Endothelial cell (in vitro differentiated cells): ENCODE measurements around the gene LMX1A. TPM values are rescaled to one million over a fixed set of nuclear protein-coding genes. Genes with fewer than 3 reads are reported as not detected.

Source experiments
- DNase-seq: peaks from one replicate; pipeline ENCODE4 v3.0.0; 2021; ENCODE audit warnings: low spot score
- H3K27ac Mint-ChIP-seq: one replicate; pipeline ENCODE4 v1.8.0; 2021; ENCODE audit warnings: mixed read lengths, inconsistent platforms; ENCODE audit not compliant: unreplicated experiment
- H3K27me3 Mint-ChIP-seq: one replicate; pipeline ENCODE4 v1.8.0; 2021; ENCODE audit warnings: mild to moderate bottlenecking, moderate library complexity, mixed read lengths, inconsistent platforms; ENCODE audit not compliant: unreplicated experiment
- H3K36me3 Mint-ChIP-seq: one replicate; pipeline ENCODE4 v1.8.0; 2021; ENCODE audit warnings: mild to moderate bottlenecking, low read depth, mixed read lengths, inconsistent platforms; ENCODE audit not compliant: unreplicated experiment
- H3K4me1 Mint-ChIP-seq: one replicate; pipeline ENCODE4 v1.8.0; 2021; ENCODE audit warnings: mild to moderate bottlenecking, mixed read lengths, inconsistent platforms; ENCODE audit not compliant: unreplicated experiment
- H3K4me3 Mint-ChIP-seq: one replicate; pipeline ENCODE4 v1.8.0; 2021; ENCODE audit warnings: mild to moderate bottlenecking, mixed read lengths, inconsistent platforms; ENCODE audit not compliant: unreplicated experiment
- H3K9me3 Mint-ChIP-seq: one replicate; pipeline ENCODE4 v1.8.0; 2021; ENCODE audit warnings: mixed read lengths, inconsistent platforms; ENCODE audit not compliant: unreplicated experiment
- total RNA-seq: library from RNA; stranded (reverse); fragmentation: NEBNext Ultra II Directional; extraction: Animal tissue kit (Norgen Biotek cat#: 25700); gene quantifications from one replicate; pipeline ENCODE4 v1.2.1, GENCODE V29; 2021; ENCODE audit not compliant: unreplicated experiment
- TF ChIP-seq, protein P1 (sequence below): fragments of 200-600 bp; sonication (generic); IDR thresholded peaks from one replicate; pipeline ENCODE4 v1.5.0; 2021; ENCODE audit warnings: antibody characterized with exemption; ENCODE audit not compliant: unreplicated experiment

LMX1A gene
- total RNA-seq, 1 donor from 2014 or later, result not detected

DNA sequence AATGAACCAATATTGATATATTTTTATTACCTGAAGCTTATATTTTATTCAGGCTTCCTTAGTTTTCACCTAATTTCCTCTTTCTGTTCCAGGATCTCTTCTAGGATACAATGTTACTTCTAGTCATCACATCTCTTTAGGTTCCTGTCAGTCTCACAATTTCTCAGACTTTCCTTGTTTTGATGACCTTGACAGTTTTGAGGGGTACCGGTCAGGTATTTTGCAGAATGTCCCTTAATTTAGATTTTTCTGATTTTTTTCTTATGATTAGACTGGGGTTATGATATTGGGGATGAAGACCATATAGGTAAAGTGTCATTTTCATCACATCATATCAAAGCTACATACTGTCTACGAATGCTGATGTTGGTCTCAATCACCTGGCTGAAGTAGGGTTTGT lies 167.5 kb downstream of the LMX1A start:
- Mint-ChIP-seq H3K27ac (no peak overlapping the region), H3K9me3 (peaks cover 3% of the 10 kb centered on the region), H3K4me3 (no peak overlapping the region), H3K27me3 (peaks cover 6% of the 10 kb centered on the region), H3K36me3 (peaks cover 2% of the 10 kb centered on the region), H3K4me1 (peaks cover 13% of the 10 kb centered on the region)
- TF ChIP-seq, protein P1, sequence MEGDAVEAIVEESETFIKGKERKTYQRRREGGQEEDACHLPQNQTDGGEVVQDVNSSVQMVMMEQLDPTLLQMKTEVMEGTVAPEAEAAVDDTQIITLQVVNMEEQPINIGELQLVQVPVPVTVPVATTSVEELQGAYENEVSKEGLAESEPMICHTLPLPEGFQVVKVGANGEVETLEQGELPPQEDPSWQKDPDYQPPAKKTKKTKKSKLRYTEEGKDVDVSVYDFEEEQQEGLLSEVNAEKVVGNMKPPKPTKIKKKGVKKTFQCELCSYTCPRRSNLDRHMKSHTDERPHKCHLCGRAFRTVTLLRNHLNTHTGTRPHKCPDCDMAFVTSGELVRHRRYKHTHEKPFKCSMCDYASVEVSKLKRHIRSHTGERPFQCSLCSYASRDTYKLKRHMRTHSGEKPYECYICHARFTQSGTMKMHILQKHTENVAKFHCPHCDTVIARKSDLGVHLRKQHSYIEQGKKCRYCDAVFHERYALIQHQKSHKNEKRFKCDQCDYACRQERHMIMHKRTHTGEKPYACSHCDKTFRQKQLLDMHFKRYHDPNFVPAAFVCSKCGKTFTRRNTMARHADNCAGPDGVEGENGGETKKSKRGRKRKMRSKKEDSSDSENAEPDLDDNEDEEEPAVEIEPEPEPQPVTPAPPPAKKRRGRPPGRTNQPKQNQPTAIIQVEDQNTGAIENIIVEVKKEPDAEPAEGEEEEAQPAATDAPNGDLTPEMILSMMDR, result no peak
- no peak for DNase-seq

DNA sequence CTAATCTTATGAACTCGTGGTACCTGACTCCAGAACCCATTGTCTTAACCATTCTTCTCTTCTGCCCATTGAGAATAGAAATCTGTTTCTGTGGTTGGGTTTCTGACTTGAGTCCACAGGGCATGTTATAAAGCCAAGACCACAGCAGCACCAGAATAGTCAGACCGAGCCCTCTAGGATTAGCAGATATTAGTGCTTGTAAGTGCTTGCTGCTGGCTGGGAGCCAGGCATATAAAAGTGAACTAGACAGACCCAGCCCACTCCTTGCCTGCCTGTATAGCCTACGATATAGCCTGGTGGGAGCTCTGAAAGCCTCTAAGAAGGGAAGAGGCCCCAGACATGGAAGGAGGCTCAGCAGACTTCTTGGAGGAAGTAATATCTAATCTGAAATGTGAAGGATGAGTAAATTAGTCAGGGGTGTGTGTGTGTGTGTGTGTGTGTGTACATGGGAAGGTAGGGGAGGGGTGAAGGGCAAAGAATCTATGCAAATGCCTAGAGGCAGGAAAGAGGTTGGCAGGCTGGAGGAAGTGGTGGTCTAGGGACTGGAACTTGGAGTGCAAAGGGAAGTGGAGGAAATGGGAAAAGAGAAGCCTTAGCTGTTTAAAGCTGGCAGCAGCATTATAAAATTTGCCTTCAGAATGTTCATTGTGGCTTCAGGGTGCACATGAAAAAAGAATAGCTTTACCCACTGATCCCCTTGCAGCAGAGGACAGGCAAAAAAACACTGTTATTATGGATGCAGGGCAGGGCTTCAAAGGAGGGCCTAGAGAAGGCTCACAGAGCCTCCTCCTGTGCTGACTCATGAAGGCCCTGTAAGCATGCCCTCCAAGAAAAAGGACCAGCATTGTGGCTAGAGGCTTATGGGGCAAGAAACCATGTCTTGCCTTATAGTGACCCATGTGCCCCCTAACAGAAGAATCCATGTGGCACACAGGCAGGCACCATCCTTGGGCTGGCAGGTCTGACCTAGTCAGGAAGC lies 169.2 kb downstream of the LMX1A start:
- no peak overlapping the region for H3K4me3 Mint-ChIP-seq
- peaks cover 9% of the 10 kb centered on the region for H3K27me3 Mint-ChIP-seq
- peaks cover 12% of the 10 kb centered on the region for H3K9me3 Mint-ChIP-seq
- no peak overlapping the region for H3K27ac Mint-ChIP-seq
- DNase-seq, result no peak
- H3K36me3 Mint-ChIP-seq, result peaks cover 10% of the 10 kb centered on the region
- peaks cover 6% of the 10 kb centered on the region for H3K4me1 Mint-ChIP-seq
- TF ChIP-seq, protein P1, result no peak

DNA sequence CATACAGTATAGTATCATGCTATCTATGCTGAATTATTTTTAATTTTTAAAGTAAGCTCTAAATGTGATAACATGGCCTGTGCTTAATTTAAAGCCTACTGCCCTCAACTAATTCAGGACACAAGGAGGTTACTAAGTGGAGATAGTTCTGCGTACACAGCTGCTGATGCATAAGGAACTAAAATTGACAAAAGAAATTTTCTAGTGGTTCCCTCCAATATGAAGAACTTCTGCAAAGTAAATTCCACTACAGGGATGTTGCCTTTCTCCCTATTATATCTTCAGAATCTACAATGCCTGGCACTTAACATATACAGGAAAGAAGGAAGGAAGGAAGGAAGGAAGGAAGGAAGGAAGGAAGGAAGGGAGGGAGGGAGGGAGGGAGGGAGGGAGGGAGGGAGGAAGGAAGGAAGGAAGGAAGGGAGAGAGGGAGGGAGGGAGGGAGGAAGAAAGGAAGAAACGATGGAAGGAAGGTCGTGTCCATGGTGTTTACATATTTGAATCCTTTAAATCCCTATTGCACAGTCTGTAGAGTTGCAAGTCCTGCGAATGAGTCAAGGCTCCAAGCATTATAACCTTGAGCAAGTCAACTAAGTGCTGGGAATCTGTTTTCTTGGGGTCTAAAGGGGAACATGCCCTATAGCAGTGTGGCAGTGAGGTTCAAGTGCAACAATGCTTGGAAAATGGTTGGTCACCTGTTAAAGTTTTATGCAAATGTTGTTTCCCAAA lies 171.2 kb downstream of the LMX1A start:
- Mint-ChIP-seq H3K36me3 (peaks cover 10% of the 10 kb centered on the region), H3K27me3 (peaks cover 7% of the 10 kb centered on the region), H3K4me1 (peaks cover 3% of the 10 kb centered on the region), H3K4me3 (no peak overlapping the region), H3K9me3 (peaks cover 14% of the 10 kb centered on the region), H3K27ac (no peak overlapping the region)
- TF ChIP-seq, protein P1, result no peak
- no peak for DNase-seq

DNA sequence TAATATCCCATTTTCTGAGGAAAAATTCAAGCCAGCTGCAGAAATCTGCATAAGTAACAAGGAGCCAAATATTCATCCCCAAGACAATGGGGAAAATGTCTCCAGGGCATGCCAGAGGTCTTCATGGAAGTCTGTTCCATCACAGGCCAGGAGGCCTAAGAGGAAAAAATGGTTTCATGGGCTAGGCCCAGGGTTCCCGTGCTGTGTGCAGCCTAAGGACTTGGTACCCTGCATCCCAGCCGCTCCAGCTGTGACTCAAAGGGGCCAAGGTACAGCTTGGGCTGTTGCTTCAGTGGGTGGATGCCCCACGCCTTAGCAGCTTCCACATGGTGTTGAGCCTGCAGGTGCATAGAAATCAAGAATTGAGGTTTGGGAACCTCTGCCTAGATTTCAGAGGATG lies 173.5 kb downstream of the LMX1A start:
- Mint-ChIP-seq H3K4me1 (peaks cover 3% of the 10 kb centered on the region), H3K4me3 (no peak overlapping the region), H3K36me3 (peaks cover 10% of the 10 kb centered on the region), H3K27me3 (peaks cover 5% of the 10 kb centered on the region), H3K27ac (no peak overlapping the region), H3K9me3 (peaks cover 14% of the 10 kb centered on the region)
- DNase-seq, result no peak
- TF ChIP-seq, protein P1, result no peak
